HG03060 (cell line): ENCODE measurements around the gene TPBG.
"Not testable (repeated sequence)": the region's sequence is repeated elsewhere in the genome, so short reads cannot be mapped to it uniquely, and the experiment has no call there.

ENCODE experiments used
- ATAC-seq: cut with Tn5 transposase; IDR thresholded peaks from one replicate; pipeline ENCODE4 v1.9.1; 2021; ENCODE audit warnings: low read depth, moderate number of reproducible peaks; ENCODE audit not compliant: unreplicated experiment

The TPBG gene

GRCh38 chr6:82372656-82373055 lies 9.0 kb downstream of the TPBG start:
- no peak for ATAC-seq

- ATAC-seq: no peak
Measured at GRCh38 chr6:82374516-82374915, 10.9 kb downstream of the TPBG start.

- no peak for ATAC-seq
Measured at GRCh38 chr6:82376636-82377035, 13.0 kb downstream of the TPBG start.

GRCh38 chr6:82380566-82381185 lies 17.1 kb downstream of the TPBG start:
- no peak for ATAC-seq

- ATAC-seq: peak; percentile 77
Measured at GRCh38 chr6:82381278-82381677, 17.7 kb downstream of the TPBG start.

- ATAC-seq: no peak
Measured at GRCh38 chr6:82385102-82385501, 21.5 kb downstream of the TPBG start.

GRCh38 chr6:82385546-82385945 lies 21.9 kb downstream of the TPBG start:
- ATAC-seq: no peak

GRCh38 chr6:82385961-82386360 lies 22.3 kb downstream of the TPBG start:
- no peak for ATAC-seq

GRCh38 chr6:82394770-82395169 lies 31.2 kb downstream of the TPBG start:
- ATAC-seq: not testable (repeated sequence)

GRCh38 chr6:82396964-82397751 lies 33.5 kb downstream of the TPBG start:
- ATAC-seq: no peak

- ATAC-seq: no peak
Measured at GRCh38 chr6:82397962-82398692, 34.5 kb downstream of the TPBG start.

- no peak for ATAC-seq
Measured at GRCh38 chr6:82408952-82409431, 45.4 kb downstream of the TPBG start.

GRCh38 chr6:82410151-82410648 lies 46.6 kb downstream of the TPBG start:
- no peak for ATAC-seq

GRCh38 chr6:82413868-82414267 lies 50.3 kb downstream of the TPBG start:
- ATAC-seq: no peak

GRCh38 chr6:82415820-82416219 lies 52.2 kb downstream of the TPBG start:
- ATAC-seq: no peak

GRCh38 chr6:82416346-82416745 lies 52.7 kb downstream of the TPBG start:
- no peak for ATAC-seq
